HEK293 (cell line): Measurements from ENCODE around the gene GPX4.
A peak's percentile ranks its signal among the peaks of the same experiment; 100 is the strongest.
"Not testable (repeated sequence)": the region's sequence is repeated elsewhere in the genome, so short reads cannot be mapped to it uniquely, and the experiment has no call there.

ENCODE experiments used
- CTCF ChIA-PET: fragments of 350-600 bp; formaldehyde crosslinking; extraction: SDS; loops from one replicate; lab custom pipeline; 2021; ENCODE audit warnings: antibody characterized with exemption; lab: Yijun Ruan, JAX
- POLR2A ChIA-PET: fragments of 300-600 bp; formaldehyde crosslinking; extraction: SDS; loops from one replicate; lab custom pipeline; 2020; ENCODE audit warnings: antibody characterized with exemption, inconsistent platforms; lab: Yijun Ruan, JAX
- H3K27ac ChIP-seq: fragments of 200-500 bp; sonication (Bioruptor generic); 2 replicates; pipeline ENCODE4 v1.5.1; 2014; ENCODE audit warnings: low read depth, low read length, control low read depth, inconsistent platforms; ENCODE audit errors: extremely low read depth
- H3K36me3 ChIP-seq, 2 experiments: fragments of 200-500 bp in 1 of 2; sonication (Bioruptor generic) in 1 of 2; 1 replicate in 1 of 2; 2 replicates in 1 of 2; pipeline ENCODE4 v1.5.1; 2014 to 2017; ENCODE audit warnings: inconsistent platforms in 2 of 2, low read length in 2 of 2; ENCODE audit not compliant: control insufficient read depth in 2 of 2, insufficient read depth in 1 of 2
- H3K4me1 ChIP-seq: fragments of 200-500 bp; sonication (Bioruptor generic); 2 replicates; pipeline ENCODE4 v1.5.1; 2014; ENCODE audit warnings: mild to moderate bottlenecking, low read length, inconsistent platforms; ENCODE audit not compliant: control insufficient read depth, insufficient read depth
- H3K4me3 ChIP-seq: 2 replicates; pipeline ENCODE4 v1.5.1; 2011; ENCODE audit warnings: low read depth, mild to moderate bottlenecking, control low read depth, low read length, moderate library complexity
- H3K9me3 ChIP-seq: fragments of 200-500 bp; sonication (Bioruptor generic); 2 replicates; pipeline ENCODE4 v1.5.1; 2014; ENCODE audit warnings: low read depth, low read length, inconsistent platforms; ENCODE audit not compliant: control insufficient read depth, insufficient read depth
- BCL11A ChIP-seq: fragments of 450-650 bp; formaldehyde crosslinking; IDR thresholded peaks from 2 replicates; pipeline ENCODE4 v1.5.1; 2016; ENCODE audit warnings: low read depth, missing biosample characterization, missing genetic modification characterization
- KLF1 ChIP-seq: fragments of 450-650 bp; formaldehyde crosslinking; IDR thresholded peaks from 2 replicates; pipeline ENCODE4 v1.5.1; 2016; ENCODE audit warnings: missing biosample characterization, missing genetic modification characterization
- MZF1 ChIP-seq: fragments of 450-650 bp; formaldehyde crosslinking; IDR thresholded peaks from 2 replicates; pipeline ENCODE4 v1.5.1; 2017; ENCODE audit warnings: missing biosample characterization, missing genetic modification characterization, borderline replicate concordance
- OSR2 ChIP-seq: fragments of 450-650 bp; formaldehyde crosslinking; IDR thresholded peaks from 2 replicates; pipeline ENCODE4 v1.5.1; 2016; ENCODE audit warnings: missing biosample characterization, missing genetic modification characterization
- SCRT1 ChIP-seq: fragments of 450-650 bp; formaldehyde crosslinking; IDR thresholded peaks from 2 replicates; pipeline ENCODE4 v1.5.1; 2016; ENCODE audit warnings: missing biosample characterization, missing genetic modification characterization, borderline replicate concordance
- SCRT2 ChIP-seq: fragments of 450-650 bp; formaldehyde crosslinking; IDR thresholded peaks from 2 replicates; pipeline ENCODE4 v1.5.1; 2016; ENCODE audit warnings: missing biosample characterization, missing genetic modification characterization
- TRIM28 ChIP-seq: IDR thresholded peaks from 2 replicates; pipeline ENCODE4 v1.6.1; 2011; ENCODE audit warnings: low read length, control low read depth, borderline replicate concordance
- ZBTB7A ChIP-seq: fragments of 450-650 bp; formaldehyde crosslinking; IDR thresholded peaks from 2 replicates; pipeline ENCODE4 v1.5.1; 2016; ENCODE audit warnings: low read depth, missing biosample characterization, missing genetic modification characterization
- ZFP3 ChIP-seq: fragments of 450-650 bp; formaldehyde crosslinking; IDR thresholded peaks from 2 replicates; pipeline ENCODE4 v1.5.1; 2016; ENCODE audit warnings: low read depth, missing biosample characterization, missing genetic modification characterization
- ZIC2 ChIP-seq: fragments of 450-650 bp; formaldehyde crosslinking; IDR thresholded peaks from 2 replicates; pipeline ENCODE4 v1.5.1; 2016; ENCODE audit warnings: missing biosample characterization, missing genetic modification characterization
- ZNF112 ChIP-seq: fragments of 450-650 bp; formaldehyde crosslinking; IDR thresholded peaks from 2 replicates; pipeline ENCODE4 v1.5.0; 2017; ENCODE audit warnings: missing biosample characterization, missing genetic modification characterization
- ZNF214 ChIP-seq: fragments of 450-650 bp; formaldehyde crosslinking; IDR thresholded peaks from 2 replicates; pipeline ENCODE4 v1.5.1; 2017; ENCODE audit warnings: missing biosample characterization, mild to moderate bottlenecking, missing genetic modification characterization, borderline replicate concordance
- ZNF335 ChIP-seq: fragments of 450-650 bp; formaldehyde crosslinking; conservative IDR thresholded peaks from 2 replicates; pipeline ENCODE4 v1.5.1; 2016; ENCODE audit warnings: missing biosample characterization, missing genetic modification characterization
- ZNF48 ChIP-seq: fragments of 450-650 bp; formaldehyde crosslinking; IDR thresholded peaks from 2 replicates; pipeline ENCODE4 v1.5.1; 2016; ENCODE audit warnings: missing biosample characterization, missing genetic modification characterization
- ZNF555 ChIP-seq: fragments of 450-650 bp; formaldehyde crosslinking; conservative IDR thresholded peaks from 2 replicates; pipeline ENCODE4 v1.5.1; 2017; ENCODE audit warnings: missing biosample characterization, mild to moderate bottlenecking, missing genetic modification characterization, inconsistent platforms
- ZNF747 ChIP-seq: fragments of 450-650 bp; formaldehyde crosslinking; IDR thresholded peaks from 2 replicates; pipeline ENCODE4 v1.5.1; 2016; ENCODE audit warnings: missing biosample characterization, missing genetic modification characterization
- TF ChIP-seq, protein P1 (sequence below): fragments of 450-650 bp; formaldehyde crosslinking; IDR thresholded peaks from 2 replicates; pipeline ENCODE4 v1.5.1; 2017; ENCODE audit warnings: missing biosample characterization, missing genetic modification characterization
- TF ChIP-seq, protein P2 (sequence below): fragments of 450-650 bp; formaldehyde crosslinking; IDR thresholded peaks from 2 replicates; pipeline ENCODE4 v1.5.1; 2016; ENCODE audit warnings: missing biosample characterization, missing genetic modification characterization

The GPX4 gene

DNA sequence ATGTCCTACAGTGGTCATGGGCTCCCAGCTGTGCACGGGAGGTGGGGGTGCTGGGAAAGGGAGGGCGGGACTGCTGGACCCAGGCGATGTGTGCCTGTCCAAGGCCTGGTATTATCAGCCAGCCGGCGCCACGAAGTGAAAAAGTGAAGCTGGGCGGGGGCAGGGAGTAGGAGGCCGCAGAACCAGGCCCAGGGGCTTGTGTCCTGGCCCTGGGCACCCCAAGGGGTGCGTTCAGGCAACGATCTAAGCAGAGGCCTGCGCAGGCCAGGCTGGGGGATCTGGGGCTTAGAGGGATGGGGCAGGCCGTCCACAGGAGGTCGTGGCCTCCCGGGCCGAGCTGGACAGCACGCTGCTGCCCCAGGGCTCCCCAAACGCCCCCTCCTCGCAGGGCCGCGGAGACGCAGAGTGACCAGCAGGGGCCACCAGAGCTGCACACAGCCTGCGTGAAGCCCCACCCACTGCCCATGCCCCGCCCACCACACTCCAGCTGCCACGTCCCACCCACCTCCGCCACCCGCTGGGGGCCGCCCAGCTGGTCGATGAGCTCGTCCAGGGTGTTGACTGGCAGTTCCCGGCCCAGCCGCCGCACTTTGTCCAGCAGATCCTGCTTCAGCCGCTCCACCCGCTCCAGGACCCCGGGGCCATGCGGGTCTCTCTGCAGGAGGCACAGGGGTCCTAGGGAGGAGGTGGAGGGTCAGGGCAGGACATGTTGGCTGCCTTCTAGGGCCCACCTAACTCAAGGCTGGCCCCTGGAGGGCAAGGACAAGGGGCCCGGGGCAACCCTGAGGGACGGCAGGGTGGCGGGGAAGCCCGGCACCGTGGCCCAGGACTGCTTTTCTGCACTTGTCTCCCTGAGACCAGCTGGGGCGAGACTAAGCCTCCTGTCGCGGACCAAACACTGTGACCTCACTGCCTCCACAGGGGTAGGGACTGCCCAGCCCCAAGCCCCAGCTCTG is 9.5 kb downstream of the GPX4 start (continued):
- TF ChIP-seq OSR2 (tag by site-specific recombination) (no peak), ZNF335 (tag by site-specific recombination) (peak; percentile 31; the same call in 1 of the 2 replicates), ZNF555 (tag by site-specific recombination) (no peak), ZBTB7A (tag by site-specific recombination) (peak; percentile 60; the same call in 1 of the 2 replicates), ZNF112 (tag by site-specific recombination) (no peak)
- TF ChIP-seq, all 188 proteins: peak for 47

DNA sequence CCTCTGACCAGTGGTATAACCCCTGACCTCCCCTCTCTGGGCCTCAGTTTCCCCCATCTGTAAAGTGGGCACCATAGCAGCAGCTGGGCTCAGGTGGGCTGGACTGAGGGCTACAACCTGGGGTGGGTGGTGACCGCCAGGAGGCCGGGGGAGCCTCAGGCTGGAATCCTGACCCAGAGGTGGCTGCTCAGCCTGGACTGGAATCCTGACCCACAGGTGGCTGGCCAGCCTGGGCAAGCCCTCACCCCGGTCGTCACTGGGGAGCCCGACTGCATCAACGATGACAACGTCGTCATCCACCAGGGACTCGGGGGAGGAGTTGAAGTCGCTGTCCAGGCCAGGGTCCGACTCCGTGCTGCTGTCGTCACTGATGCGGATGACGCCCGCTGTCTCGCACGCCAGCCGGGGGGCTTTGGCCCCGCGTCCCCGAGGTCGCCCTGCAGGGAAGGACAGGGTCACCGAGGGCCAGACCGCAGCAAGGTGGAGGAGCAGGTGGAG is 10.2 kb downstream of the GPX4 start:
- ChIA-PET CTCF (interaction anchor here (0.7 to 3.9 kb wide), 22 partner anchors 10 to 202 kb away, joined by 3 to 40 read pairs (median 4); partner anchors contain the start of genes CBARP, GPX4 and RNU6-2), POLR2A (interaction anchor here (0.7 to 1.7 kb wide), 4 partner anchors 78 to 155 kb away, joined by 3 to 8 read pairs (median 6); partner anchors contain the start of gene CIRBP)
- Histone ChIP-seq H3K9me3 (no peaks in the 10 kb centered on the region), H3K4me3 (no peak overlapping the region), H3K36me3 (peaks cover 0 to 42% of the 10 kb centered on the region in 2 experiments; a peak in 2 of 3 replicates), H3K4me1 (peaks cover 4% of the 10 kb centered on the region; the same call in 1 of the 2 replicates), H3K27ac (no peak overlapping the region)
- TF ChIP-seq, protein P1, sequence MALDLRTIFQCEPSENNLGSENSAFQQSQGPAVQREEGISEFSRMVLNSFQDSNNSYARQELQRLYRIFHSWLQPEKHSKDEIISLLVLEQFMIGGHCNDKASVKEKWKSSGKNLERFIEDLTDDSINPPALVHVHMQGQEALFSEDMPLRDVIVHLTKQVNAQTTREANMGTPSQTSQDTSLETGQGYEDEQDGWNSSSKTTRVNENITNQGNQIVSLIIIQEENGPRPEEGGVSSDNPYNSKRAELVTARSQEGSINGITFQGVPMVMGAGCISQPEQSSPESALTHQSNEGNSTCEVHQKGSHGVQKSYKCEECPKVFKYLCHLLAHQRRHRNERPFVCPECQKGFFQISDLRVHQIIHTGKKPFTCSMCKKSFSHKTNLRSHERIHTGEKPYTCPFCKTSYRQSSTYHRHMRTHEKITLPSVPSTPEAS = no peak
- no peak for TF ChIP-seq ZNF48 (tag by site-specific recombination)
- no peak for TF ChIP-seq ZNF747
- no peak for TF ChIP-seq TRIM28
- TF ChIP-seq ZNF214 (tag by site-specific recombination) = no peak
- 0 out of 2 replicates have a peak, but pooled peaks have one; percentile 17 for TF ChIP-seq SCRT1
- TF ChIP-seq, protein P2, sequence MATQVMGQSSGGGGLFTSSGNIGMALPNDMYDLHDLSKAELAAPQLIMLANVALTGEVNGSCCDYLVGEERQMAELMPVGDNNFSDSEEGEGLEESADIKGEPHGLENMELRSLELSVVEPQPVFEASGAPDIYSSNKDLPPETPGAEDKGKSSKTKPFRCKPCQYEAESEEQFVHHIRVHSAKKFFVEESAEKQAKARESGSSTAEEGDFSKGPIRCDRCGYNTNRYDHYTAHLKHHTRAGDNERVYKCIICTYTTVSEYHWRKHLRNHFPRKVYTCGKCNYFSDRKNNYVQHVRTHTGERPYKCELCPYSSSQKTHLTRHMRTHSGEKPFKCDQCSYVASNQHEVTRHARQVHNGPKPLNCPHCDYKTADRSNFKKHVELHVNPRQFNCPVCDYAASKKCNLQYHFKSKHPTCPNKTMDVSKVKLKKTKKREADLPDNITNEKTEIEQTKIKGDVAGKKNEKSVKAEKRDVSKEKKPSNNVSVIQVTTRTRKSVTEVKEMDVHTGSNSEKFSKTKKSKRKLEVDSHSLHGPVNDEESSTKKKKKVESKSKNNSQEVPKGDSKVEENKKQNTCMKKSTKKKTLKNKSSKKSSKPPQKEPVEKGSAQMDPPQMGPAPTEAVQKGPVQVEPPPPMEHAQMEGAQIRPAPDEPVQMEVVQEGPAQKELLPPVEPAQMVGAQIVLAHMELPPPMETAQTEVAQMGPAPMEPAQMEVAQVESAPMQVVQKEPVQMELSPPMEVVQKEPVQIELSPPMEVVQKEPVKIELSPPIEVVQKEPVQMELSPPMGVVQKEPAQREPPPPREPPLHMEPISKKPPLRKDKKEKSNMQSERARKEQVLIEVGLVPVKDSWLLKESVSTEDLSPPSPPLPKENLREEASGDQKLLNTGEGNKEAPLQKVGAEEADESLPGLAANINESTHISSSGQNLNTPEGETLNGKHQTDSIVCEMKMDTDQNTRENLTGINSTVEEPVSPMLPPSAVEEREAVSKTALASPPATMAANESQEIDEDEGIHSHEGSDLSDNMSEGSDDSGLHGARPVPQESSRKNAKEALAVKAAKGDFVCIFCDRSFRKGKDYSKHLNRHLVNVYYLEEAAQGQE (tag by site-specific recombination) = peak; percentile 67; the same call in 1 of the 2 replicates
- TF ChIP-seq BCL11A (tag by site-specific recombination) = peak; percentile 23; the same call in 1 of the 2 replicates
- no peak for TF ChIP-seq ZFP3
- TF ChIP-seq MZF1 = no peak
- TF ChIP-seq ZIC2 (tag by site-specific recombination) = no peak
- peak; percentile 44 for TF ChIP-seq SCRT2 (tag by site-specific recombination)

DNA sequence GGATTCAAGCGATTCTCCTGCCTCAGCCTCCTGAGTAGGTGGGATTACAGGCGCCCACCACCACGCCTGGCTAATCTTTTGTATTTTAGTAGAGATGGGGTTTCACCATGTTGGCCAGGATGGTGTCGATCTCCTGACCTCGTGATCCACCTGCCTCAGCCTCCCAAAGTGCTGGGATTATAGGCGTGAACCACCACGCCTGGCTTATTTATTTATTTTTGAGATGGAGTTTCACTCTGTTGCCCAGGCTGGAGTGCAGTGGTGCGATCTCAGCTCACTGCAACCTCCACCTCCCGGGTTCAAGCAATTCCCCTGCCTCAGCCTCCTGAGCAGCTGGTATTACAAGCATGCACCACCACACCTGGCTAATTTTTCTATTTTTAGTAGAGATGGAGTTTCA is 10.9 kb downstream of the GPX4 start:
- not testable (repeated sequence) for H3K4me3 ChIP-seq, H3K9me3 ChIP-seq, H3K4me1 ChIP-seq, H3K27ac ChIP-seq
- H3K36me3 ChIP-seq = peaks cover 0 to 44% of the 10 kb centered on the region in 2 experiments; a peak in 2 of 3 replicates
- CTCF ChIA-PET = interaction anchor here (1.3 to 3.9 kb wide), 2 partner anchors 25 to 79 kb away, joined by 3 to 40 read pairs; no protein-coding TSS in a partner anchor
- TF ChIP-seq KLF1 (tag by site-specific recombination) = peak; percentile 91
- TF ChIP-seq, all 188 proteins: peak for 1; not testable (repeated sequence) for 187
- POLR2A ChIA-PET = not testable (repeated sequence)
